Testis (tissue), 3 donors: Measurements from ENCODE around the gene WFS1. TPM values are rescaled to one million over a fixed set of nuclear protein-coding genes. Genes with fewer than 3 reads are reported as not detected.

Experiments
- DNase-seq: peaks from one replicate; pipeline ENCODE4 v3.0.0-alpha.2; 2019
- H3K27ac ChIP-seq, 2 donors: fragments of 200-600 bp; sonication (generic); one replicate each; pipeline ENCODE4 v1.5.1; 2019
- H3K27me3 ChIP-seq: fragments of 200-600 bp; sonication (generic); one replicate; pipeline ENCODE4 v1.5.1; 2019
- H3K36me3 ChIP-seq: fragments of 200-600 bp; sonication (generic); one replicate; pipeline ENCODE4 v1.5.1; 2017; ENCODE audit warnings: low read depth; ENCODE audit errors: missing control alignments
- H3K4me1 ChIP-seq: fragments of 200-600 bp; sonication (generic); one replicate; pipeline ENCODE4 v1.5.1; 2019
- H3K4me3 ChIP-seq, 2 donors: fragments of 200-600 bp; sonication (generic); one replicate each; pipeline ENCODE4 v1.5.1; 2017 to 2019
- H3K9me3 ChIP-seq: fragments of 200-600 bp; sonication (generic); one replicate; pipeline ENCODE4 v1.5.1; 2017
- POLR2A ChIP-seq: fragments of 450-650 bp; IDR thresholded peaks from one replicate; pipeline ENCODE4 v1.6.1; 2017; ENCODE audit warnings: antibody characterized with exemption, mild to moderate bottlenecking, moderate library complexity
- WGBS, 2 donors: methylation state at CpG; one replicate each; pipeline ENCODE4 v1.1.5; 2018; 5-methylcytosine and 5-hydroxymethylcytosine counted together
- intact Hi-C: fragments of 100-400 bp; cut with DNase I; formaldehyde crosslinking; loops from one replicate; pipeline ENCODE4 v1.15.1; 2023; ENCODE audit warnings: low total_unique reads
- polyA plus RNA-seq: library from polyadenylated mRNA; stranded (reverse); fragments of 350-450 nt; fragmentation: Illumina TruSeq; extraction: RNeasy Lipid Tissue Mini Kit (QIAGEN cat#74804); gene quantifications from one replicate; pipeline ENCODE4 v1.2.3, GENCODE V29; 2014; ENCODE audit warnings: low read depth, low replicate concordance; ENCODE audit not compliant: insufficient read depth
- total RNA-seq, 2 donors: library from RNA; depleted of rRNA; stranded (reverse); fragments of >200 nt; gene quantifications; one replicate each; pipeline ENCODE4 v1.2.3, GENCODE V29; 2016
- TF ChIP-seq, protein P1 (sequence below), 3 experiments: fragments of 450-650 bp in 2 of 3; fragments of 200-600 bp in 1 of 3; sonication (generic) in 1 of 3; IDR thresholded peaks; one replicate each; pipeline ENCODE4 v1.5.1; 2016 to 2019; ENCODE audit warnings: antibody characterized with exemption in 3 of 3, mild to moderate bottlenecking in 2 of 3, moderate library complexity in 1 of 3

WFS1 gene
- total and polyA plus RNA-seq, 3 donors from 2014 or later: 80.4 to 202 (median 124) TPM

- Histone ChIP-seq H3K27me3 (no peaks in the 10 kb centered on the region), H3K27ac (no peak overlapping the region), H3K36me3 (no peaks in the 10 kb centered on the region), H3K4me1 (peaks cover 6% of the 10 kb centered on the region), H3K4me3 (no peak overlapping the region), H3K9me3 (no peaks in the 10 kb centered on the region)
- no peak for TF ChIP-seq POLR2A
- TF ChIP-seq, protein P1, sequence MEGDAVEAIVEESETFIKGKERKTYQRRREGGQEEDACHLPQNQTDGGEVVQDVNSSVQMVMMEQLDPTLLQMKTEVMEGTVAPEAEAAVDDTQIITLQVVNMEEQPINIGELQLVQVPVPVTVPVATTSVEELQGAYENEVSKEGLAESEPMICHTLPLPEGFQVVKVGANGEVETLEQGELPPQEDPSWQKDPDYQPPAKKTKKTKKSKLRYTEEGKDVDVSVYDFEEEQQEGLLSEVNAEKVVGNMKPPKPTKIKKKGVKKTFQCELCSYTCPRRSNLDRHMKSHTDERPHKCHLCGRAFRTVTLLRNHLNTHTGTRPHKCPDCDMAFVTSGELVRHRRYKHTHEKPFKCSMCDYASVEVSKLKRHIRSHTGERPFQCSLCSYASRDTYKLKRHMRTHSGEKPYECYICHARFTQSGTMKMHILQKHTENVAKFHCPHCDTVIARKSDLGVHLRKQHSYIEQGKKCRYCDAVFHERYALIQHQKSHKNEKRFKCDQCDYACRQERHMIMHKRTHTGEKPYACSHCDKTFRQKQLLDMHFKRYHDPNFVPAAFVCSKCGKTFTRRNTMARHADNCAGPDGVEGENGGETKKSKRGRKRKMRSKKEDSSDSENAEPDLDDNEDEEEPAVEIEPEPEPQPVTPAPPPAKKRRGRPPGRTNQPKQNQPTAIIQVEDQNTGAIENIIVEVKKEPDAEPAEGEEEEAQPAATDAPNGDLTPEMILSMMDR (IDR thresholded peaks at IDR 0.05): no peak
- DNase-seq: no peak
- 49 to 66% methylated on average over 8 of the region's 8 CpGs for WGBS, 2 donors
- intact Hi-C loops: no loop called here
Observed at GRCh38 chr4:6307891-6308290, 38.2 kb downstream of the WFS1 start.

GRCh38 chr4:6308899-6309643 lies 39.4 kb downstream of the WFS1 start:
- Histone ChIP-seq H3K27me3 (no peaks in the 10 kb centered on the region), H3K27ac (peak overlapping the region; percentile 6 to 54), H3K4me3 (peak overlapping the region; percentile 56 to 74), H3K36me3 (no peaks in the 10 kb centered on the region), H3K4me1 (peaks cover 6% of the 10 kb centered on the region), H3K9me3 (no peaks in the 10 kb centered on the region)
- TF ChIP-seq, protein P1 (IDR thresholded peaks at IDR 0.05): peak in 1 of 3 experiments; percentile 6
- no peak for TF ChIP-seq POLR2A
- peak; percentile 60 for DNase-seq
- intact Hi-C loops: no loop called here
- 4 to 15% methylated on average over 41 to 46 of the region's 65 CpGs for WGBS, 2 donors

GRCh38 chr4:6309777-6310176 lies 40.1 kb downstream of the WFS1 start:
- H3K4me1 ChIP-seq: peaks cover 6% of the 10 kb centered on the region
- no peak for TF ChIP-seq POLR2A
- TF ChIP-seq, protein P1 (IDR thresholded peaks at IDR 0.05): no peak
- 71 to 73% methylated on average over 7 of the region's 7 CpGs for WGBS, 2 donors
- H3K9me3 ChIP-seq: no peaks in the 10 kb centered on the region
- H3K27me3 ChIP-seq: no peaks in the 10 kb centered on the region
- no peaks in the 10 kb centered on the region for H3K36me3 ChIP-seq
- DNase-seq: no peak
- intact Hi-C loops: no loop called here
- peak overlapping the region in 1 of 2 donors; percentile 74 for H3K4me3 ChIP-seq
- no peak overlapping the region for H3K27ac ChIP-seq

DNA sequence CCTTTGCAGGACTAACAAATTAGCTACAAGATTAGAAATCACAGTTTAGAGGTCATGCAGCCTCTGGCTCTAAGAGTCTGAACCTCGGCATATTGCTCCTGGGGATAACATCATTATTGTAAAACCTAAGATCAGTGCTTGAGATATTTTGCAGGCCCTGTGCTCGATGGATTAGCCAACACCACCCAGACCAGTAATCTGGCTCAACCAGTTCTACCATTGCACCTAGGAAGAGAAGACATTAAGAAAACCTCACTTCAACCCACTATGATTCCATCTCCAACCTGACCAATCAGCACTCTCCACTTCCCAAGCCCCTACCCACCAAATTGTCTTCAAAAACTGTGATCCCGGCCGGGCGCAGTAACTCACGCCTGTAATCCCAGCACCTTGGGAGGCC lies 43.6 kb downstream of the WFS1 start:
- peaks cover 4% of the 10 kb centered on the region for H3K4me1 ChIP-seq

More for the DNA sequence above, 43.6 kb downstream of the WFS1 start:
- Histone ChIP-seq H3K27me3 (no peaks in the 10 kb centered on the region), H3K27ac (no peak overlapping the region), H3K9me3 (no peaks in the 10 kb centered on the region), H3K4me3 (no peak overlapping the region), H3K36me3 (no peaks in the 10 kb centered on the region)
- 80 to 83% methylated on average over 6 of the region's 6 CpGs for WGBS, 2 donors
- TF ChIP-seq, protein P1 (IDR thresholded peaks at IDR 0.05): no peak
- intact Hi-C loops: no loop called here
- DNase-seq: no peak
